NB4 (cell line): Measurements from ENCODE around the gene HLA-B.
"Not testable (repeated sequence)": the region's sequence is repeated elsewhere in the genome, so short reads cannot be mapped to it uniquely, and the experiment has no call there.

Source experiments
- DNase-seq: peaks from one replicate; pipeline ENCODE4 v3.0.0; 2010; ENCODE audit warnings: low read depth
- H3K4me3 ChIP-seq: one replicate; pipeline ENCODE4 v1.5.1; 2011; ENCODE audit warnings: mild to moderate bottlenecking, low read depth, low read length, moderate library complexity
- MAX ChIP-seq: IDR thresholded peaks from 2 replicates; pipeline ENCODE4 v1.6.1; 2011; ENCODE audit warnings: low read depth, low read length
- MYC ChIP-seq: IDR thresholded peaks from 2 replicates; pipeline ENCODE4 v1.6.1; 2011; ENCODE audit warnings: low read depth, low read length
- POLR2A ChIP-seq: IDR thresholded peaks from 2 replicates; pipeline ENCODE4 v1.6.1; 2011; ENCODE audit warnings: mild to moderate bottlenecking; ENCODE audit not compliant: insufficient read length; ENCODE audit errors: extremely low read depth
- TF ChIP-seq, protein P1 (sequence below): IDR thresholded peaks from one replicate; pipeline ENCODE4 v1.5.1; 2012; ENCODE audit warnings: low read depth, low read length

HLA-B gene

DNA sequence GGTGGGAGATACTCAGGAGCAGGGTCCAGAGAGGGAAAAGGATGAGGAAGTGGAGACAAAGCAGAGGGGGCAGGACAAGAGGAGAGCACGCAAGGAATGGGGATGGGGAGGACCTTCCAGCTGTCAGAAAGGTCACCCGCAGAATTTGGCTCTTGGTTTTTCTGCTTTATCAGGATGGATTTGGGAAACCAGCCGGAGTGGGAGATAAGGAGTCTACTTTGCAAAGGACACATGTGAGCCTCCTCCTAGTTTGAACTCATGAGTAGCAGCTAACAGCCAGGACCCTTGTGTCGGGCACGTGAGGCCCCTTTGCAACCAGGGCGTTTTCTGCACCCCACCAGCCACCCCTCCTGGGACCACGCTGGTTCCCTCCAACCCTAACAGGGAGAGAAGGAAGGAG is 38.9 kb upstream of the HLA-B start:
- H3K4me3 ChIP-seq, result no peak overlapping the region
- no peak for DNase-seq
- TF ChIP-seq MAX, result no peak
- no peak for TF ChIP-seq MYC
- TF ChIP-seq, protein P1, sequence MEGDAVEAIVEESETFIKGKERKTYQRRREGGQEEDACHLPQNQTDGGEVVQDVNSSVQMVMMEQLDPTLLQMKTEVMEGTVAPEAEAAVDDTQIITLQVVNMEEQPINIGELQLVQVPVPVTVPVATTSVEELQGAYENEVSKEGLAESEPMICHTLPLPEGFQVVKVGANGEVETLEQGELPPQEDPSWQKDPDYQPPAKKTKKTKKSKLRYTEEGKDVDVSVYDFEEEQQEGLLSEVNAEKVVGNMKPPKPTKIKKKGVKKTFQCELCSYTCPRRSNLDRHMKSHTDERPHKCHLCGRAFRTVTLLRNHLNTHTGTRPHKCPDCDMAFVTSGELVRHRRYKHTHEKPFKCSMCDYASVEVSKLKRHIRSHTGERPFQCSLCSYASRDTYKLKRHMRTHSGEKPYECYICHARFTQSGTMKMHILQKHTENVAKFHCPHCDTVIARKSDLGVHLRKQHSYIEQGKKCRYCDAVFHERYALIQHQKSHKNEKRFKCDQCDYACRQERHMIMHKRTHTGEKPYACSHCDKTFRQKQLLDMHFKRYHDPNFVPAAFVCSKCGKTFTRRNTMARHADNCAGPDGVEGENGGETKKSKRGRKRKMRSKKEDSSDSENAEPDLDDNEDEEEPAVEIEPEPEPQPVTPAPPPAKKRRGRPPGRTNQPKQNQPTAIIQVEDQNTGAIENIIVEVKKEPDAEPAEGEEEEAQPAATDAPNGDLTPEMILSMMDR, result no peak
- no peak for TF ChIP-seq POLR2A

DNA sequence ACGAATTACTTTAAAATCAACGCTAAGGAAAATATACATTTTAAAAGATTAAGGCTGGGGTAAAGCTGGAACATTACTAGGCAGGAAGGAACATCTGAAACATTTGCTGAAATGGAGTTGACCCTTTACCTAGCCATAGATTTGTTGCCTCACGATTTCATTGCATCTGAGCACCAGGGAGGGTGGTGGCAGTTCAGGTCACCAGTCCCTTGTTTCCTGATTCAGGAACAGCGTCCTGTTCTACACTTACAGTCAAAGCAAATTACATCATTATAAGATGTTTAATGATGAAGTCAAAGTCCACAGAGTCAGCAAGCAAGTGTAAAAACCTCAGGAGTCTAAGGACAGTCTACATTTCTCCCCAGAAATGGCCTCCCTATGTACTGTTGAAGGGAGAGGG is 37.4 kb upstream of the HLA-B start:
- no peak for DNase-seq
- TF ChIP-seq, protein P1, result no peak
- no peak for TF ChIP-seq MYC
- no peak for TF ChIP-seq MAX
- no peak for TF ChIP-seq POLR2A
- H3K4me3 ChIP-seq, result no peak overlapping the region

GRCh38 chr6:31393932-31394331 is 37.0 kb upstream of the HLA-B start:
- no peak for DNase-seq
- H3K4me3 ChIP-seq, result no peak overlapping the region
- TF ChIP-seq POLR2A (no peak), MAX (no peak), MYC (no peak)

DNA sequence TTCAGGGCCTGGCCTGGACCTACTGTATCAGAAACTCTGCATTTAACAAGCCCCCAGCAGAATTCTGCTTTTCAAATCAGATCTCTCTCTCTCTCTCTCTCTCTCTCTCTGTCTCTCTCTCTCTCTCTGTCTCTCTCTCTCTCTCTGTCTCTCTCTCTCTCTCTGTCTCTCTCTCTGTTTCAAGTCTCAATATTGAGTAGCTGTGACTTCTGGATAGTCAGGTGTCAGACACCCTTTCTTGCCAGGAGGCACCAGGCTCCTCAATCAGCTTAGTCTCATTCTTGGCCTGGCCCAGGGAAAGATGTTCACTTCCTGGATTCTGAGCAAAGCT is 32.8 kb upstream of the HLA-B start:
- not testable (repeated sequence) for H3K4me3 ChIP-seq, DNase-seq

DNA sequence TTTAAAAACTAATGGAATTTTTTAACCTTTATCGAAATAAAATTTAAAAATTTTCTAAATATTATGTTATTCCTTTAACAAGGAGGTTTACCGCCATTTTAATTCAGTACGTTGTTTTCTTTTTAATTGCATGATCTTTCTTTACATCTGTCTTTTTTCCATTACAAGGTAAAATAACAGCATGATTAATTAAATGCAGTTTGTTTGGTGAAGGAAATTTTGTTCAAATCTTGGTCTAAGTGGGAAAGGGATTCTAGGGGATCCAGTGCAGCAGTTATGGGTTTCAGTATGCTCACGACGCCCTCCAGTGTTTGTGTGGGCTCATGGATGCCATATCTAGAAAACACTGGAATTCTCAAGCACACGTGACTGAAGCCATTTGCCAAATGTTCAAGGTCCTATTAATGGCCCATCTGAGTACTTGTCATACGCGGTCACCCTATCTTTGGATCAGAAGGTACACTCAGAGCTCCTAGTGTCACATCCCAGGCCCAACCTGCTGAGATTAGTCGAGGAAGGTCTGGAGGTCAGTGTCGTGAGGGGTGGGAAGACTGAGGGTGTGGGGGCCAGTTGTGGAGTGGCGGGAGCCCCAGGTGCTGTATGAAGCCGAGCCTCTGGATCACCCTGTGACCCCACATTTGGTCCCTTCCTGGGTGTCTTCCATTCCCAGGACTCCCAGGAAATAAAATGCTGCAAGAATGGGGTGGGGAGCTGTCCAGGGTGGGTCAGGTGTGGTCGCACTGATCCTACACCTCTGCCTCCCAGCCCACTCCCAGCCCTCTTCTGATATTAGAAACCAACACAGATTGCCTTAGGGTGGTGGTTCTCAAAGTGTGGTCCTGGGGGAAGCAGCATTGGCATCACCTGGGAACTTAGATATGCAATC is 32.2 kb upstream of the HLA-B start:
- H3K4me3 ChIP-seq, DNase-seq: not testable (repeated sequence)

GRCh38 chr6:31386977-31387376 is 30.0 kb upstream of the HLA-B start:
- TF ChIP-seq POLR2A, result no peak
- no peak for TF ChIP-seq MYC
- no peak for TF ChIP-seq MAX
- TF ChIP-seq, protein P1, result no peak
- no peak for DNase-seq

DNA sequence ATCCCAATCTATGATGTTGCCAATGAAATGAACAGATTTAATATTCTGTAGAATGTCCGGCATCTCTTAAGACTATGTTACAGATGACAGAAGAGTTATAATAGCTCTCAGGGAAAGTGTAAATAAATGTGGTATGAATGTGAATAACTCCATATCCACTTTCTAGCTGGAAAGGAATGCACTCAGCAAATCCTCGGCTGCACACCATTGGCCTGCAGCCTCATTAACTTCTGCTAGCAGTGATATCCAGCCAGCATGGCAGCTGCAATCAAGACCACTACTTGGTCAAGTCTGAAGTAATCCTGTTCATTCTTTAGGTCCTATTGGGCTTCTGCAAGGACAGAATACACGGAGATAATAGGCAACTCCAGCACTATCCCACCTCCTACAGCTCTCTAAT is 29.1 kb upstream of the HLA-B start:
- TF ChIP-seq, protein P1, result no peak
- TF ChIP-seq MAX, result no peak
- no peak for TF ChIP-seq MYC
- no peak for TF ChIP-seq POLR2A
- no peak overlapping the region for H3K4me3 ChIP-seq
- no peak for DNase-seq

More at GRCh38 chr6:31386977-31387376, 30.0 kb upstream of the HLA-B start:
- H3K4me3 ChIP-seq, result no peak overlapping the region
